ENCODE results near the gene DIO3. TPM values are rescaled to one million over a fixed set of nuclear protein-coding genes. Genes with fewer than 3 reads are reported as not detected.

The DIO3 gene
- total RNA-seq, 4 donors from 2014 or later: 4.2 to 19.5 (median 5.3) TPM

GRCh38 chr14:101595349-101595748 is 34.1 kb downstream of the DIO3 start:
- TF ChIP-seq CTCF (IDR thresholded peaks at IDR 0.05) (no peak), EP300 (IDR thresholded peaks at IDR 0.05) (no peak)
- Histone ChIP-seq H3K9me3 (peaks cover 0 to 19% (median 0%) of the 10 kb centered on the region in 4 donors), H3K27ac (no peak overlapping the region), H3K4me3 (no peak overlapping the region), H3K27me3 (no peaks in the 10 kb centered on the region), H3K4me1 (no peaks in the 10 kb centered on the region), H3K36me3 (no peaks in the 10 kb centered on the region)
- 90 to 92% methylated on average over 4 of the region's 4 CpGs for WGBS, 2 donors
- no peak for DNase-seq (ENCODE audit: low spot score in 2 of 2)

GRCh38 chr14:101595887-101596721 is 34.8 kb downstream of the DIO3 start:
- TF ChIP-seq POLR2A (IDR thresholded peaks at IDR 0.05) (no peak), EP300 (IDR thresholded peaks at IDR 0.05) (no peak), CTCF (IDR thresholded peaks at IDR 0.05) (no peak)
- WGBS, 2 donors: 63 to 79% methylated on average over 8 of the region's 8 CpGs
- Histone ChIP-seq H3K4me3 (no peak overlapping the region), H3K9me3 (peaks cover 0 to 19% (median 0%) of the 10 kb centered on the region in 4 donors), H3K4me1 (no peaks in the 10 kb centered on the region), H3K36me3 (no peaks in the 10 kb centered on the region), H3K27me3 (no peaks in the 10 kb centered on the region), H3K27ac (no peak overlapping the region)
- no peak for DNase-seq (ENCODE audit: low spot score in 2 of 2)

- Histone ChIP-seq H3K27me3 (no peaks in the 10 kb centered on the region), H3K27ac (no peak overlapping the region), H3K9me3 (peaks cover 0 to 19% (median 0%) of the 10 kb centered on the region in 4 donors), H3K36me3 (no peaks in the 10 kb centered on the region), H3K4me3 (no peak overlapping the region), H3K4me1 (no peaks in the 10 kb centered on the region)
- WGBS, 2 donors: 78 to 80% methylated on average over 7 of the region's 7 CpGs
- TF ChIP-seq EP300 (IDR thresholded peaks at IDR 0.05) (no peak), POLR2A (IDR thresholded peaks at IDR 0.05) (no peak), CTCF (IDR thresholded peaks at IDR 0.05) (no peak)
- DNase-seq (ENCODE audit: low spot score in 2 of 2): no peak
These were observed 35.4 kb downstream of the DIO3 start for GRCh38 chr14:101596742-101597141.

- H3K27me3 ChIP-seq: no peaks in the 10 kb centered on the region
- 88 to 96% methylated on average over 6 of the region's 6 CpGs for WGBS, 2 donors
- no peaks in the 10 kb centered on the region for H3K4me1 ChIP-seq
- H3K36me3 ChIP-seq: no peaks in the 10 kb centered on the region
- TF ChIP-seq CTCF (IDR thresholded peaks at IDR 0.05) (no peak), POLR2A (IDR thresholded peaks at IDR 0.05) (no peak), EP300 (IDR thresholded peaks at IDR 0.05) (no peak)
- no peak overlapping the region for H3K27ac ChIP-seq
- no peak overlapping the region for H3K4me3 ChIP-seq
- H3K9me3 ChIP-seq: peaks cover 0 to 19% (median 0%) of the 10 kb centered on the region in 4 donors
- DNase-seq (ENCODE audit: low spot score in 2 of 2): no peak
These were observed 36.9 kb downstream of the DIO3 start for GRCh38 chr14:101598159-101598558.

- H3K27ac ChIP-seq: no peak overlapping the region
- TF ChIP-seq CTCF (IDR thresholded peaks at IDR 0.05) (no peak), POLR2A (IDR thresholded peaks at IDR 0.05) (no peak), EP300 (IDR thresholded peaks at IDR 0.05) (no peak)
- WGBS, 2 donors: 92 to 94% methylated on average over 8 to 9 of the region's 9 CpGs
- no peak for DNase-seq (ENCODE audit: low spot score in 2 of 2)
- no peaks in the 10 kb centered on the region for H3K4me1 ChIP-seq
- peaks cover 0 to 19% (median 0%) of the 10 kb centered on the region in 4 donors for H3K9me3 ChIP-seq
- H3K36me3 ChIP-seq: no peaks in the 10 kb centered on the region
- no peak overlapping the region for H3K4me3 ChIP-seq
- H3K27me3 ChIP-seq: no peaks in the 10 kb centered on the region
These were observed 37.4 kb downstream of the DIO3 start for GRCh38 chr14:101598571-101599233.
